Skeletal muscle cell (primary cell): ENCODE data around the gene LHX3.

Experiments used
- DNase-seq: peaks from one replicate; pipeline ENCODE4 v3.0.0-alpha.2; 2010; ENCODE audit warnings: low read depth
- H3K4me3 ChIP-seq: 2 replicates; pipeline ENCODE4 v1.5.1; 2011; ENCODE audit warnings: low read depth, mild to moderate bottlenecking, control low read depth, low read length, moderate library complexity

LHX3 gene

GRCh38 chr9:136197930-136198604, 6.9 kb downstream of the LHX3 start:
- H3K4me3 ChIP-seq = no peak overlapping the region

GRCh38 chr9:136197084-136197875, 7.6 kb downstream of the LHX3 start:
- no peak overlapping the region for H3K4me3 ChIP-seq
- DNase-seq = no peak

More at GRCh38 chr9:136197930-136198604, 6.9 kb downstream of the LHX3 start:
- DNase-seq = no peak

GRCh38 chr9:136196404-136197083, 8.4 kb downstream of the LHX3 start:
- no peak for DNase-seq
- no peak overlapping the region for H3K4me3 ChIP-seq

GRCh38 chr9:136194540-136194939, 10.4 kb downstream of the LHX3 start:
- H3K4me3 ChIP-seq = no peak overlapping the region
- no peak for DNase-seq

- no peak overlapping the region for H3K4me3 ChIP-seq
- DNase-seq = no peak
Measured at GRCh38 chr9:136193891-136194279, 11.0 kb downstream of the LHX3 start.

GRCh38 chr9:136193127-136193890, 11.6 kb downstream of the LHX3 start:
- no peak for DNase-seq
- H3K4me3 ChIP-seq = no peak overlapping the region

- no peak for DNase-seq
Measured at GRCh38 chr9:136192289-136193126, 12.4 kb downstream of the LHX3 start.

GRCh38 chr9:136191960-136192286, 13.0 kb downstream of the LHX3 start:
- H3K4me3 ChIP-seq = no peak overlapping the region
- DNase-seq = no peak

More at GRCh38 chr9:136192289-136193126, 12.4 kb downstream of the LHX3 start:
- H3K4me3 ChIP-seq = peak overlapping the region; percentile 15

GRCh38 chr9:136191099-136191959, 13.6 kb downstream of the LHX3 start:
- no peak overlapping the region for H3K4me3 ChIP-seq
- no peak for DNase-seq

- no peak for DNase-seq
- no peak overlapping the region for H3K4me3 ChIP-seq
Measured at GRCh38 chr9:136190656-136191055, 14.3 kb downstream of the LHX3 start.

- no peak for DNase-seq
Measured at GRCh38 chr9:136190237-136190601, 14.7 kb downstream of the LHX3 start.

GRCh38 chr9:136189394-136190236, 15.3 kb downstream of the LHX3 start:
- no peak for DNase-seq
- no peak overlapping the region for H3K4me3 ChIP-seq

More at GRCh38 chr9:136190237-136190601, 14.7 kb downstream of the LHX3 start:
- no peak overlapping the region for H3K4me3 ChIP-seq

- no peak overlapping the region for H3K4me3 ChIP-seq
- DNase-seq = no peak
Measured at GRCh38 chr9:136187683-136188586, 17.0 kb downstream of the LHX3 start.

- no peak for DNase-seq
- no peak overlapping the region for H3K4me3 ChIP-seq
Measured at GRCh38 chr9:136187197-136187596, 17.7 kb downstream of the LHX3 start.

GRCh38 chr9:136186386-136186785, 18.5 kb downstream of the LHX3 start:
- no peak for DNase-seq

More at GRCh38 chr9:136186386-136186785, 18.5 kb downstream of the LHX3 start:
- no peak overlapping the region for H3K4me3 ChIP-seq
